Mucosa of stomach (tissue), 1 donor: Measurements from ENCODE around the gene KRTAP5-7.

Source experiments
- H3K27me3 ChIP-seq: one replicate; pipeline ENCODE4 v1.7.0; 2013; ENCODE audit warnings: mild to moderate bottlenecking, low read length; ENCODE audit not compliant: control insufficient read depth, insufficient read depth
- H3K36me3 ChIP-seq: one replicate; pipeline ENCODE4 v1.7.0; 2013; ENCODE audit warnings: low read length; ENCODE audit not compliant: control insufficient read depth, insufficient read depth
- H3K4me1 ChIP-seq: one replicate; pipeline ENCODE4 v1.7.0; 2013; ENCODE audit warnings: mild to moderate bottlenecking, low read length; ENCODE audit not compliant: control insufficient read depth, insufficient read depth
- H3K4me3 ChIP-seq: one replicate; pipeline ENCODE4 v1.7.0; 2013; ENCODE audit warnings: low read length
- H3K9ac ChIP-seq: one replicate; pipeline ENCODE4 v1.7.0; 2013; ENCODE audit warnings: mild to moderate bottlenecking, low read length, moderate library complexity
- H3K9me3 ChIP-seq: one replicate; pipeline ENCODE4 v1.7.0; 2013; ENCODE audit warnings: mild to moderate bottlenecking, low read length, moderate library complexity; ENCODE audit not compliant: control insufficient read depth
- donor health status: Pancreatic carcinoma.

Gene KRTAP5-7

GRCh38 chr11:71500601-71501021 lies 26.5 kb upstream of the KRTAP5-7 start:
- H3K9me3 ChIP-seq, result no peaks in the 10 kb centered on the region
- H3K36me3 ChIP-seq, result peaks cover 13% of the 10 kb centered on the region
- no peaks in the 10 kb centered on the region for H3K27me3 ChIP-seq
- no peak overlapping the region for H3K9ac ChIP-seq
- H3K4me3 ChIP-seq, result no peak overlapping the region
- H3K4me1 ChIP-seq, result peaks cover 5% of the 10 kb centered on the region

GRCh38 chr11:71501071-71501985 lies 25.7 kb upstream of the KRTAP5-7 start:
- no peak overlapping the region for H3K9ac ChIP-seq

GRCh38 chr11:71502026-71502425 lies 25.0 kb upstream of the KRTAP5-7 start:
- H3K9ac ChIP-seq, result no peak overlapping the region
- no peaks in the 10 kb centered on the region for H3K9me3 ChIP-seq
- no peaks in the 10 kb centered on the region for H3K27me3 ChIP-seq
- peaks cover 5% of the 10 kb centered on the region for H3K4me1 ChIP-seq
- H3K4me3 ChIP-seq, result no peak overlapping the region
- H3K36me3 ChIP-seq, result peaks cover 13% of the 10 kb centered on the region

More at GRCh38 chr11:71501071-71501985, 25.7 kb upstream of the KRTAP5-7 start:
- H3K36me3 ChIP-seq, result peaks cover 13% of the 10 kb centered on the region
- no peaks in the 10 kb centered on the region for H3K27me3 ChIP-seq
- no peak overlapping the region for H3K4me3 ChIP-seq
- peaks cover 5% of the 10 kb centered on the region for H3K4me1 ChIP-seq
- no peaks in the 10 kb centered on the region for H3K9me3 ChIP-seq

GRCh38 chr11:71502871-71503435 lies 24.1 kb upstream of the KRTAP5-7 start:
- H3K9ac ChIP-seq, result no peak overlapping the region
- peaks cover 13% of the 10 kb centered on the region for H3K36me3 ChIP-seq
- H3K4me3 ChIP-seq, result no peak overlapping the region

GRCh38 chr11:71504531-71504930 lies 22.5 kb upstream of the KRTAP5-7 start:
- Histone ChIP-seq H3K9ac (no peak overlapping the region), H3K27me3 (no peaks in the 10 kb centered on the region), H3K36me3 (peaks cover 9% of the 10 kb centered on the region), H3K4me3 (no peak overlapping the region), H3K9me3 (no peaks in the 10 kb centered on the region), H3K4me1 (peaks cover 5% of the 10 kb centered on the region)

More at GRCh38 chr11:71502871-71503435, 24.1 kb upstream of the KRTAP5-7 start:
- Histone ChIP-seq H3K4me1 (peaks cover 5% of the 10 kb centered on the region), H3K9me3 (no peaks in the 10 kb centered on the region), H3K27me3 (no peaks in the 10 kb centered on the region)

- peaks cover 5% of the 10 kb centered on the region for H3K4me1 ChIP-seq
- H3K36me3 ChIP-seq, result peaks cover 9% of the 10 kb centered on the region
- no peaks in the 10 kb centered on the region for H3K27me3 ChIP-seq
- no peak overlapping the region for H3K9ac ChIP-seq
- H3K9me3 ChIP-seq, result no peaks in the 10 kb centered on the region
- no peak overlapping the region for H3K4me3 ChIP-seq
Measured at GRCh38 chr11:71505001-71505400, 22.1 kb upstream of the KRTAP5-7 start.

- no peak overlapping the region for H3K9ac ChIP-seq
- H3K27me3 ChIP-seq, result no peaks in the 10 kb centered on the region
- H3K9me3 ChIP-seq, result no peaks in the 10 kb centered on the region
- H3K36me3 ChIP-seq, result peaks cover 1% of the 10 kb centered on the region
- H3K4me3 ChIP-seq, result no peak overlapping the region
- no peaks in the 10 kb centered on the region for H3K4me1 ChIP-seq
Measured at GRCh38 chr11:71505781-71506180, 21.3 kb upstream of the KRTAP5-7 start.

- Histone ChIP-seq H3K4me3 (no peak overlapping the region), H3K27me3 (no peaks in the 10 kb centered on the region), H3K9me3 (no peaks in the 10 kb centered on the region), H3K4me1 (no peaks in the 10 kb centered on the region), H3K36me3 (no peaks in the 10 kb centered on the region), H3K9ac (no peak overlapping the region)
Measured at GRCh38 chr11:71507102-71507501, 20.0 kb upstream of the KRTAP5-7 start.

GRCh38 chr11:71518506-71519471 lies 8.3 kb upstream of the KRTAP5-7 start:
- H3K9me3 ChIP-seq, result no peaks in the 10 kb centered on the region

GRCh38 chr11:71519546-71519945 lies 7.5 kb upstream of the KRTAP5-7 start:
- Histone ChIP-seq H3K4me1 (no peaks in the 10 kb centered on the region), H3K4me3 (no peak overlapping the region), H3K36me3 (no peaks in the 10 kb centered on the region), H3K9me3 (no peaks in the 10 kb centered on the region), H3K9ac (no peak overlapping the region), H3K27me3 (no peaks in the 10 kb centered on the region)

More at GRCh38 chr11:71518506-71519471, 8.3 kb upstream of the KRTAP5-7 start:
- no peak overlapping the region for H3K4me3 ChIP-seq
- H3K27me3 ChIP-seq, result no peaks in the 10 kb centered on the region
- no peaks in the 10 kb centered on the region for H3K4me1 ChIP-seq
- no peaks in the 10 kb centered on the region for H3K36me3 ChIP-seq
- H3K9ac ChIP-seq, result no peak overlapping the region

GRCh38 chr11:71525188-71525937 lies 1.7 kb upstream of the KRTAP5-7 start:
- no peak overlapping the region for H3K9ac ChIP-seq
- H3K4me1 ChIP-seq, result peaks cover 8% of the 10 kb centered on the region
- H3K36me3 ChIP-seq, result no peaks in the 10 kb centered on the region
- no peak overlapping the region for H3K4me3 ChIP-seq
- no peaks in the 10 kb centered on the region for H3K9me3 ChIP-seq
- H3K27me3 ChIP-seq, result no peaks in the 10 kb centered on the region
